HepG2 (cell line): ENCODE data around the gene ATG2A. TPM values are rescaled to one million over a fixed set of nuclear protein-coding genes. Genes with fewer than 3 reads are reported as not detected.

Source experiments
- ATF7-NPFF ChIP-seq: sonication (generic); formaldehyde crosslinking; IDR thresholded peaks from 2 replicates; pipeline ENCODE4 v1.8.1; 2023; ENCODE audit warnings: mild to moderate bottlenecking, low read depth, missing genetic modification reagents, moderate library complexity
- BATF2 ChIP-seq: sonication (generic); formaldehyde crosslinking; IDR thresholded peaks from 2 replicates; pipeline ENCODE4 v1.8.0; 2022; ENCODE audit warnings: mild to moderate bottlenecking, missing genetic modification reagents, moderate library complexity
- CREB1 ChIP-seq, 2 experiments: fragments of 450-650 bp in 1 of 2; IDR thresholded peaks; 2 replicates each; pipeline ENCODE4 v1.6.1; 2016 to 2017; ENCODE audit warnings: control low read depth in 1 of 2, mild to moderate bottlenecking in 1 of 2, missing compliant biosample characterization in 1 of 2, missing genetic modification characterization in 1 of 2
- ELK4 ChIP-seq: sonication (generic); formaldehyde crosslinking; IDR thresholded peaks from 2 replicates; pipeline ENCODE4 v1.9.0; 2021; ENCODE audit warnings: missing genetic modification reagents, borderline replicate concordance
- JUND ChIP-seq: sonication (generic); formaldehyde crosslinking; IDR thresholded peaks from 2 replicates; pipeline ENCODE4 v1.8.0; 2022; ENCODE audit warnings: mild to moderate bottlenecking, missing genetic modification reagents
- NAIF1 ChIP-seq: sonication (generic); formaldehyde crosslinking; IDR thresholded peaks from 2 replicates; pipeline ENCODE4 v1.5.0; 2020; ENCODE audit warnings: mild to moderate bottlenecking, missing genetic modification reagents, borderline replicate concordance
- NPAS2 ChIP-seq: sonication (generic); formaldehyde crosslinking; IDR thresholded peaks from 2 replicates; pipeline ENCODE4 v1.8.0; 2022; ENCODE audit warnings: mild to moderate bottlenecking, missing genetic modification reagents, borderline replicate concordance
- NR2F1 ChIP-seq, 2 experiments: fragments of 450-650 bp in 1 of 2; formaldehyde crosslinking in 1 of 2; IDR thresholded peaks; 2 replicates each; pipeline versions ENCODE4 v1.5.0 to v1.6.1; 2016 to 2020; ENCODE audit warnings: mild to moderate bottlenecking in 1 of 2, missing compliant biosample characterization in 1 of 2, missing genetic modification reagents in 1 of 2, moderate library complexity in 1 of 2
- PAX8 ChIP-seq: sonication (generic); formaldehyde crosslinking; IDR thresholded peaks from 2 replicates; pipeline ENCODE4 v1.8.0; 2022; ENCODE audit warnings: mild to moderate bottlenecking, missing genetic modification reagents, borderline replicate concordance
- SIN3A ChIP-seq: IDR thresholded peaks from 2 replicates; pipeline ENCODE4 v1.6.1; 2011; ENCODE audit warnings: low read depth, mild to moderate bottlenecking, control low read depth, low read length, borderline replicate concordance
- SP2 ChIP-seq: sonication (generic); formaldehyde crosslinking; IDR thresholded peaks from 2 replicates; pipeline ENCODE4 v1.5.1; 2020; ENCODE audit warnings: mild to moderate bottlenecking, missing genetic modification reagents
- TEAD2 ChIP-seq: sonication (generic); formaldehyde crosslinking; IDR thresholded peaks from 2 replicates; pipeline ENCODE4 v1.9.0; 2021; ENCODE audit warnings: missing genetic modification reagents
- ZKSCAN8 ChIP-seq: IDR thresholded peaks from 2 replicates; pipeline ENCODE4 v1.6.1; 2016; ENCODE audit warnings: borderline replicate concordance, missing genetic modification reagents, missing compliant biosample characterization
- ZNF660 ChIP-seq: sonication (generic); formaldehyde crosslinking; IDR thresholded peaks from 2 replicates; pipeline ENCODE4 v1.5.1; 2020; ENCODE audit warnings: mild to moderate bottlenecking, low read depth, missing genetic modification reagents, borderline replicate concordance
- ZNF761 ChIP-seq: sonication (generic); formaldehyde crosslinking; conservative IDR thresholded peaks from 2 replicates; pipeline ENCODE4 v1.4.0; 2020; ENCODE audit warnings: mild to moderate bottlenecking, missing genetic modification reagents
- ZNF841 ChIP-seq: sonication (generic); formaldehyde crosslinking; IDR thresholded peaks from 2 replicates; pipeline ENCODE4 v1.8.1; 2023; ENCODE audit warnings: missing genetic modification reagents, borderline replicate concordance
- polyA plus RNA-seq, 8 experiments: library from polyadenylated mRNA; depleted of rRNA in 3 of 8; stranded (reverse) in 7 of 8; unstranded in 1 of 8; fragments of >200 nt; fragmentation: Illumina TruSeq in 4 of 8; extraction: Trizol in 4 of 8; gene quantifications; 2 replicates each; pipeline versions ENCODE4 v1.2.1 to v1.2.3, GENCODE V29; 2011 to 2016; ENCODE audit warnings: low read depth in 4 of 8, missing spikeins in 1 of 8, mixed read lengths in 1 of 8; ENCODE audit not compliant: insufficient read depth in 1 of 8
- total RNA-seq, 5 experiments: library from RNA; depleted of rRNA; stranded (reverse); fragments of >200 nt; fragmentation: Illumina TruSeq; extraction: Trizol; gene quantifications; 2 replicates each; pipeline ENCODE4 v1.2.3, GENCODE V29; 2016; ENCODE audit warnings: low read depth in 1 of 5
- TF ChIP-seq, protein P1 (sequence below): sonication (generic); formaldehyde crosslinking; IDR thresholded peaks from 2 replicates; pipeline ENCODE4 v1.4.0; 2020; ENCODE audit warnings: missing genetic modification reagents, mild to moderate bottlenecking, borderline replicate concordance
- TF ChIP-seq, protein P2 (sequence below): sonication (generic); formaldehyde crosslinking; IDR thresholded peaks from 2 replicates; pipeline ENCODE4 v1.4.0; 2020; ENCODE audit warnings: missing genetic modification reagents

Gene ATG2A
- total and polyA plus RNA-seq, 2 of the 13 experiments (the other 11 are each of a cell fraction or from before 2014, with no cell fraction given) = 6.7 to 8.0 TPM

DNA sequence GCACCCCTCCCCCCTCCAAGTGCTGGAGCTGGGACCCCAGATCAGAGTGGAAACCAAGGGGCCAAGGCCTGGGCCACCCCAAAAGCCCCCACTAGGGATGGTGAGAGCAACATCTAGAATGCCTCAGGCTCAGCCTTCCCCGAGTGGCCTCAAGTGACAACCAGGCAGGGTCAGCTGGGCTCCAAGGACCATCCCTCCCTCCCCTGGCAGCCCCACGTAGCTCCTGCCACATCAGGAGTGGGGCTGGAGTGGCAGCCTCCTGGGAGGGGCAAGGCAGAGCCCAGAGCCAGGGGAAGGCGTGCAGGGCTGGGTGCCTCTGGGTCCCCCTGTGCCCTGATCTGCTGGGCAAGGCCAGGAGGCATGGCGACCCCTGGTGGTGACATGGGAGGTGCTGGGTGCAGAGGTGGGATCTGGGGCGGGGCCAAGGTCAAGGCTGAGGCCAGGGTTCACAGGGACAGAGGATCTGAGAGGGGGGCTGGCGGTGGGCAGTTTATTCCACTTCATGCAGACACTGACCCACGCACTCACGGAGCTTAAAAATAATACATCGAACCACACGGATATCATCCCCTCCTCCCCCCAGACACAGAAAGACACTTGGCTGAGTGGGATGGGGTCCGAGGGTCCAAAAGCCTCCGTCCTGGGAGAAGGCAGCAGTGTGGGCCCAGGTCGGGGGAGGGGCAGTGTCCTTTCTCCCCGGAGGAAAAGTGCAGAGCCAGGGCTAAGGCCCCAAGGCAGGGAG, 22.8 kb downstream of the ATG2A start (continued):
- no peak for TF ChIP-seq ELK4
- TF ChIP-seq NPAS2 (CRISPR knock-in tag) = no peak
- TF ChIP-seq ZNF761 (CRISPR knock-in tag) = no peak
- no peak for TF ChIP-seq ZNF841 (CRISPR knock-in tag)
- TF ChIP-seq BATF2 = no peak
- no peak for TF ChIP-seq ZNF660 (CRISPR knock-in tag)
- 0 out of 2 replicates have a peak, but pooled peaks have one; percentile 74 for TF ChIP-seq ZKSCAN8 (CRISPR knock-in tag)
- TF ChIP-seq, protein P1, sequence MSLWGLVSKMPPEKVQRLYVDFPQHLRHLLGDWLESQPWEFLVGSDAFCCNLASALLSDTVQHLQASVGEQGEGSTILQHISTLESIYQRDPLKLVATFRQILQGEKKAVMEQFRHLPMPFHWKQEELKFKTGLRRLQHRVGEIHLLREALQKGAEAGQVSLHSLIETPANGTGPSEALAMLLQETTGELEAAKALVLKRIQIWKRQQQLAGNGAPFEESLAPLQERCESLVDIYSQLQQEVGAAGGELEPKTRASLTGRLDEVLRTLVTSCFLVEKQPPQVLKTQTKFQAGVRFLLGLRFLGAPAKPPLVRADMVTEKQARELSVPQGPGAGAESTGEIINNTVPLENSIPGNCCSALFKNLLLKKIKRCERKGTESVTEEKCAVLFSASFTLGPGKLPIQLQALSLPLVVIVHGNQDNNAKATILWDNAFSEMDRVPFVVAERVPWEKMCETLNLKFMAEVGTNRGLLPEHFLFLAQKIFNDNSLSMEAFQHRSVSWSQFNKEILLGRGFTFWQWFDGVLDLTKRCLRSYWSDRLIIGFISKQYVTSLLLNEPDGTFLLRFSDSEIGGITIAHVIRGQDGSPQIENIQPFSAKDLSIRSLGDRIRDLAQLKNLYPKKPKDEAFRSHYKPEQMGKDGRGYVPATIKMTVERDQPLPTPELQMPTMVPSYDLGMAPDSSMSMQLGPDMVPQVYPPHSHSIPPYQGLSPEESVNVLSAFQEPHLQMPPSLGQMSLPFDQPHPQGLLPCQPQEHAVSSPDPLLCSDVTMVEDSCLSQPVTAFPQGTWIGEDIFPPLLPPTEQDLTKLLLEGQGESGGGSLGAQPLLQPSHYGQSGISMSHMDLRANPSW (CRISPR knock-in tag) = no peak
- no peak for TF ChIP-seq TEAD2 (CRISPR knock-in tag)
- TF ChIP-seq ATF7-NPFF (CRISPR knock-in tag) = no peak
- TF ChIP-seq PAX8 (CRISPR knock-in tag) = no peak
- TF ChIP-seq SP2 (CRISPR knock-in tag) = no peak
- no peak for TF ChIP-seq SIN3A
- TF ChIP-seq JUND (CRISPR knock-in tag) = no peak
- peak; percentile 98 to 99 for TF ChIP-seq NR2F1 (CRISPR knock-in tag; IDR thresholded peaks at IDR 0.05)
- TF ChIP-seq CREB1 (IDR thresholded peaks at IDR 0.05) = no peak
- TF ChIP-seq CREB1 (CRISPR knock-in tag; IDR thresholded peaks at IDR 0.05) = no peak
- TF ChIP-seq, protein P2, sequence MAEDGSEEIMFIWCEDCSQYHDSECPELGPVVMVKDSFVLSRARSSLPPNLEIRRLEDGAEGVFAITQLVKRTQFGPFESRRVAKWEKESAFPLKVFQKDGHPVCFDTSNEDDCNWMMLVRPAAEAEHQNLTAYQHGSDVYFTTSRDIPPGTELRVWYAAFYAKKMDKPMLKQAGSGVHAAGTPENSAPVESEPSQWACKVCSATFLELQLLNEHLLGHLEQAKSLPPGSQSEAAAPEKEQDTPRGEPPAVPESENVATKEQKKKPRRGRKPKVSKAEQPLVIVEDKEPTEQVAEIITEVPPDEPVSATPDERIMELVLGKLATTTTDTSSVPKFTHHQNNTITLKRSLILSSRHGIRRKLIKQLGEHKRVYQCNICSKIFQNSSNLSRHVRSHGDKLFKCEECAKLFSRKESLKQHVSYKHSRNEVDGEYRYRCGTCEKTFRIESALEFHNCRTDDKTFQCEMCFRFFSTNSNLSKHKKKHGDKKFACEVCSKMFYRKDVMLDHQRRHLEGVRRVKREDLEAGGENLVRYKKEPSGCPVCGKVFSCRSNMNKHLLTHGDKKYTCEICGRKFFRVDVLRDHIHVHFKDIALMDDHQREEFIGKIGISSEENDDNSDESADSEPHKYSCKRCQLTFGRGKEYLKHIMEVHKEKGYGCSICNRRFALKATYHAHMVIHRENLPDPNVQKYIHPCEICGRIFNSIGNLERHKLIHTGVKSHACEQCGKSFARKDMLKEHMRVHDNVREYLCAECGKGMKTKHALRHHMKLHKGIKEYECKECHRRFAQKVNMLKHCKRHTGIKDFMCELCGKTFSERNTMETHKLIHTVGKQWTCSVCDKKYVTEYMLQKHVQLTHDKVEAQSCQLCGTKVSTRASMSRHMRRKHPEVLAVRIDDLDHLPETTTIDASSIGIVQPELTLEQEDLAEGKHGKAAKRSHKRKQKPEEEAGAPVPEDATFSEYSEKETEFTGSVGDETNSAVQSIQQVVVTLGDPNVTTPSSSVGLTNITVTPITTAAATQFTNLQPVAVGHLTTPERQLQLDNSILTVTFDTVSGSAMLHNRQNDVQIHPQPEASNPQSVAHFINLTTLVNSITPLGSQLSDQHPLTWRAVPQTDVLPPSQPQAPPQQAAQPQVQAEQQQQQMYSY (CRISPR knock-in tag) = no peak
- TF ChIP-seq NAIF1 (CRISPR knock-in tag) = no peak
